ENCODE data around the gene SEL1L3.
A peak's percentile ranks its signal among the peaks of the same experiment; 100 is the strongest.
"Not testable (repeated sequence)": the region's sequence is repeated elsewhere in the genome, so short reads cannot be mapped to it uniquely, and the experiment has no call there.

The SEL1L3 gene

DNA sequence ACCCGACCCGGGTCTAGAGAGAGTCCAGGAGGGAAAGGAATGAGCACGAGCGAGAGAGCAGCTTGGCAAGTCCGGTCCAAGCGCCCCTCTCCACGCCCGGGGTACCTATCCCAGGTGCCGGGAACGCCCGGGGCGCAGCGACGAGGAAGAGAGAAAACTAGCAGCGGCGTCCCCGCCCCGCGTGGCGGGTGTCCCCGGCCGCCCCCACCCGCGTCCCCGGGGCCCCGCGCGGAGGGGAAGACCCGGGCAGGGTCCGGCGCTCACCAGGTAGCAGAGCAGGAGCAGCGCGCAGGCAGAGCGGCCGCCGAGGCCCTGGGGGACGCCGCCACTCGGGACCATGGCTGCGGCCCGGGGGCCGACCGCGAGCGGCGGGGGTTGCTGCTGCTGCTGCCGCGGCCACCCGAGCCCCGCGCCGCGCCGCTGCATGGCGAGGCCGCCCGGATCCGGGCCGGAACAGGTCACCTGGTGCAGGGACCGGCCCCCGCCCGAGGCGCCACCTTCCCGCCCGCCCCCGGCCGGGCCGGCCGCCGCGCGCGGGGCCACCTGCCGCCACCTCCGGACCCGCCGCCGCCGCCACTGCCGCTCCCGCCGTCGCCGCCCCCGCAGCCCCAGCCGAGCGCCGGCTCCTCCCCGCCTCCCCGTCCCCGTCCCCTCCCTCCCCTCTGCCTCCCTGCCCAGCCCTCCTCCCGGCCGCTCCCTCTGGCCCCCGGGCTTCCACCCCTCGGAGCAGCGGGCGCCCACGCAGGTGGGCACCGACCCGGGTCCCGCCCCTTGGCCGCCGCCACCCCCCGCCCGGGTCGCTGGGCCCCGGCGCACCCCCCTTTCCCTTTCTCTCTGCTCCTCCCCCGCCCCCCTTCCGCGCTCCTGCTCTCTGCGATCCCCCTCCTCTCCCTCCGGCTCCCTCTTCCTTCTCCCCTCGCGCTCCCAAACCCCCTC is at the start of gene SEL1L3:
Gene SEL1L3, minus strand, starts transcription at position 578 of the 936 bp plus-strand sequence. Its CDS starts 152 bp downstream, at position 426.
- DNase-seq (ENCODE audit: low read depth) = peak; percentile 24

DNA sequence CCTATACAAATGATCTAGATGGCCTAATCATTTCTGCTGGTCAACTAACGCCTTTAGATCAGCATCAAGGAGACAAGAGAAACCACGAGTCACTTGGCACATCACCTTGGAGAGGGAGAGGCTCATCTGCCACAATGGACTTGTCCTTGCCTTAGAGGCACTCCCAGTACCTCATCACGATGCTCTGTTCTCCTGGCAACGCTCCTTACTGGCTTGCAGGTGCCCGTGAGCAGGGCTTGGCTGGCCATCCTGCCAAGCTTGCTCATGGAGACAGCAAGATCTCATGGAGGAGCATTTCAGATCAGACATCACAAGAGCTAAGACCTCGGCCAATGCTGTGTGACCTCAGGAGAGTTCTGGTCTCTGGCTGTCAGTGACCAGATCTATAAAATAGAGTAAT is 48.6 kb upstream of the SEL1L3 start:
- DNase-seq (ENCODE audit: low read depth) = no peak

DNA sequence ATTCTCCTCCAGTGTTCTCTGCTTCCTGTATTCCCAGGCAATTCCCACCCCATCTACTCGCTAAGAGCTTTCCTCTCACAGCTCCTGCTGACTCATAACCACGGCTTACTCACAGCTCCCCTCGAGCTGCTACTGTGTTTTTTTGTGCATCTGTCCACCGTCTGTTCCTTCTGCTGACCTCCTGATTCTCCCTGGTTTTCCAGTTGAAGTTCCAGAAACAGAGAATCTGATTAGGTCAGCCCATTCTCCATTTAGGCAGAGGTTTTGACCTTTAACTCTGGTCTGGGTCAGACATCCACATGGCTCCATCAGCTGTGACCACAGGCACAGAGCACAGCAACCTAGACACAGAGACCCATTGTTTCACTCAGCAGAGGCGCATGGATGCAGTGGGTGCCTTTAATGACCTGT is 45.7 kb upstream of the SEL1L3 start:
- no peak for DNase-seq (ENCODE audit: low read depth)

DNA sequence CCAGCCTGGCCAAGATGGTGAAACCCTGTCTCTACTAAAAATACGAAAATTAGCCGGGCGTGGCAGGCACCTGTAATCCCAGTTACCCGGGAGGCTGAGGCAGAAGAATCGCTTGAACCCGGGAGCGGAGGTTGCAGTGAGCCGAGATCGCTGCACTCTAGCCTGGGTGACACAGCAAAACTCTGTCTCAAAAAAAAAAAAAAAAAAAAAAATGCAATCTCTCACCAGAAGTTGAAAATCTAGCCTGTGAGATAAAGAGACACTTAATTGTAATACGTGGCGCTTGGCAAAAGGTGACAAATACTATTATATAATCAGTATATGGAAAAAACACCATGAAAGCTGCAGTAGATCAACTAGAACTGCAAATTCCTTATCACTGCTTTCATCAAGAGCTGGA is 43.3 kb upstream of the SEL1L3 start:
- not testable (repeated sequence) for DNase-seq (ENCODE audit: low read depth)

DNA sequence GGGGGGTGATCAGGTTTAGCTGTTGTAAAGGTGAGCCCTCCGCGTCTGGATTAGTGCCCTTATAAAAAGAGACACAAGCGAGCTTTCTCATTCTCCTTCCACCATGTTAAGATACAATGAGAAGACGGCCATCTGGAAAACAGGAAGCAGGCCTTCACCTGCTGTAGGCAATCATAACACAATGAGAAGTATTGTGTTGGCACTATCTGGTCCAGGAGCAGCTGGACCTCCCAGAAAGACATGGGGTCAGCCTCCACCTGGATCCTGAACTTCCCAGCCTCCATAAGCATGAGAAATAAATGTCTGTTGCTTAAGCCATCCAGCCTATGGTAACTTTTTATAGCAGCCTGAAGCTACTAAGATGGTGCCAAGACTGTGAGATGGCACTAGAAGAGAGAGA is 42.6 kb upstream of the SEL1L3 start:
- no peak for DNase-seq (ENCODE audit: low read depth)

DNA sequence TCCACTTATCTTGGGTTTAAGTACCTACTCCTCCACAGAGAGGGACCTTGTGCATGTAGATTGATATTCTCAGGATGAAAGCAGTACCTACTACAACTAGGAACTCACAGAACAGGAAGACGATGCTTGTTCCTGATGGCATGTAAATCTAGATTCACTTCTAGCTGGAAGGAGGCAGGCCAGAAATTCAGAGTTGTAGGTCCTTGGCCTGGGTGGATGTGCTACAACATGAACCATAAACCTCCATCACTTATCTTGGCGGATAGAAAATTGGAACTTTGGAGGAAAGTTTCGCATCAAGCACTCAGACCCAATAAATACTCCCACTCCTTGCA is 41.9 kb upstream of the SEL1L3 start:
- no peak for DNase-seq (ENCODE audit: low read depth)

DNA sequence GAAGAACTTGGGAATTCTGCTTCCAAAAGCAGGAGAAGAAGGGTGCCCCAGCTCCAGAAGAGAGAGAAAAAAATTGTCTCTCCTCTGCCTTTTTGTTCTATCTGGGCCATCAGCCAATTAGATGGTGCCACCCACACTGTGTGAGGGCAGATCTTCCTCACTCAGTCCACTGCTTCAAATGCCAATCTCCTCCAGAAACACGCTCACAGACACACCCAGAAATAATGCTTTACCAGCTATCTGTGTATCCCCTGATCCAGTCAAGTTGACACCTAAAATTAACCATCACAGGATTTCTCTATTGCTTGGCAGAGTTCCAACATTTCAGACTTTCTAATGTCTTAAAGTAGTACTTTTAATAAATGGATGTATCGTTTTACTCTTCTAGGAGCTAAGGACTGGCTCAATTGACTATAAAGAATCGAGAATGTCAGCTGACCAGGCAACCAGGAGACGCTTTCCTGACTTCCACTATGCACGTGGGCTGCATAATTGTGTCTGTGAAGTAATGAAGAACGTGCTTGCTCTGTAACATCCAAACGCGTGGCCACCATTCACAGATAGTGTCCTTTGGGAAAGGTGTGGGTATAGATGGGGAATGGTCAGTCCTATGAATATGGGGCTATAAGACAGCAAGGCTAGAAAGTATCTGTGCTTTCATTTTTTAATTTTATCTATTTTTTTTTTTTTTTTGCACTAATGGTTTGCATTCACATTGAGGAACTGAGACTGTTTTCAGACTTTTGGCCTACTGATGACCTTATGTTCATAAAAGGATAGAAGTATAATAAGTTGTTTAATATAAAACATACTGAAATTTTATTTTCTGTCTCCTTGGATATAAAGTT is 41.3 kb upstream of the SEL1L3 start:
- DNase-seq (ENCODE audit: low read depth) = no peak

DNA sequence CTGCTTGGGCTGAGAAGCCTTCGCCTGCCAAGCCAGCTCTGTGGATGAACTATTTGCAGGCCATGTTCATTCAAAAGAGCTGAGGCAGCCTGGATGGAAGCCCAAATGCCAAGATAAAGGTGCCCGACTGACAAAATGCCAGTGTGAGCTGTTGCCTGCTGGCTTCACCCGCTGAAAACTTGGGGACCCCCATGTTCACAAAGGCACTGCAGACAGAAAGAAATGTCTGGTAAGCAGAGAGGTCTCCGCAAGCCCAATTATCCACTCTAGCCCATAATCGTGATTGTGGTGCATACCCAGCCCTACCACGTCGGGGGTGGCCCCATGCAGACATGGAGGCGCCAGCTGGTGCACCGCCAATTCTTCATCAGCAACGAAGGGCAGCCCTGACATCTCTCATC is 38.2 kb upstream of the SEL1L3 start:
- DNase-seq (ENCODE audit: low read depth) = no peak

DNA sequence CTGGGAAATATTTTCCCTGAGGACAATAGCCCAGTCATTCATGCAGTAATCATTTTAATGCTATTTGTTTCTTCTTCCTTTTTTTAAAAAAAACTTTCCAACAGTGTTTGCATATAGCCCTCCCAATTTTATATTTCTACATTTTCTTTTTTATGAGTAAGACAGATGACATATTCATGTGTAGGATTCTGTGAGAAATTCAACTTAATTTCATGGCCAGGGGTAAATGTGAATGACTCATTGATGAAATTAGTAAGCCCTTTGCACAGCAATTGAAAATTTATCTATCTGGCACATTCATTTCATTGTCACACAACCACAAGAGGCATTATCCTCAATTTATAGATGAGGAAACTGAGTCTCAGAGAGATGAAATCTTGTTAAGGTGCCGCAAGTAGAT is 37.5 kb upstream of the SEL1L3 start:
- no peak for DNase-seq (ENCODE audit: low read depth)

DNA sequence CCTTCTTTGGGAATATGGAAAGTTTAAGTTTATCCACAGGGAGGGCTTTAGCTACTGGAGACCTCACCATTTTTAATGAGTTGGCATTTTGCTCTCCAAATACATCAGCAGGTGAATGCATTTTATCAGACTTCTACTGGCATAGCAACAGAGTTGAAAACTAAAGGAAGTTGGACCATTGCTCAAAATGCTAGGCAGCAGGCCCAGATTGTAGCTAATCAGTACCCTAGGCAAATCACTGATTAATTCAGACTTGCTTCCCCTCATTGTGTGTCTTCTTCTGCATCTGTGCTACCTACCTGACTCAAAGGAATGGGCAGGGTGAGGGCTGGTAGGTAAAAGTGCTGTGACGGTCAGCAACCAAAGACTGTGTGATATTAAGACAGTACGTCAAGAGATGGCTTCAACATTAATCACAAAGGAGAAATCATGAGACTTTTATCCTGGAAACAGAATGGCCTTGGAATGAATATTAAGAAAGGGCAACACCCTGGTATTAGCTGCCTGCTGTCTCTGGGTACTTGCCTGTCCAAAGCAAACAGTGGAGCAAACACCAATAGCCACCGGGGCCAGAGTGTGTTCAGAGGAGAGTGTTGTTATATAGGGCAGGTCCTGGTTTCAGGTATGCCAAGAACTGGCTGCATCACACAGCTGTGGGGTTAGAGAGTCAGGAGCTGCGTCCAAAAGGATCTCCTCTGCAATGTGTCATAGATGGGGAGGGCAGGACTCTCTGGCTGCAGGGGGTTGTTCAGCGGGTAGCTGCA is 34.2 kb upstream of the SEL1L3 start:
- DNase-seq (ENCODE audit: low read depth) = no peak

DNA sequence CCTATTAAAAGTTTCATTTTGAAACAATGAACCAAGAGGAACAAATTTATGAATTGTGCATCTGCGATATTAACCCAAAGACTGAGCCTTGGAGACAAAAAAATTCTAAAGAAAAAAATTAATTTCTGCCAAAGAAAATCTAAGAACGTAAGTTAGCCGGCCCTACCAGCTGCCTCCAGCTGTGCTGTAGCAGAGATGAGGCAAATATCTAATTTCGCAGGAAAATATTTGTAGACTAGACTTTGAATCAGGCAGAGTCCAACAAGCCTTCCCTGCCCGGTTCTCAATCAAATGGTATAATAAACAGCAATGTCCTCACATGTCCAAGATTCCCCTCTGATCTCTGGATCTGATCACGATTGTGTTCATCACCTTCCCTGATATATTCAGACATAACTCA is 30.0 kb upstream of the SEL1L3 start:
- no peak for DNase-seq (ENCODE audit: low read depth)

DNA sequence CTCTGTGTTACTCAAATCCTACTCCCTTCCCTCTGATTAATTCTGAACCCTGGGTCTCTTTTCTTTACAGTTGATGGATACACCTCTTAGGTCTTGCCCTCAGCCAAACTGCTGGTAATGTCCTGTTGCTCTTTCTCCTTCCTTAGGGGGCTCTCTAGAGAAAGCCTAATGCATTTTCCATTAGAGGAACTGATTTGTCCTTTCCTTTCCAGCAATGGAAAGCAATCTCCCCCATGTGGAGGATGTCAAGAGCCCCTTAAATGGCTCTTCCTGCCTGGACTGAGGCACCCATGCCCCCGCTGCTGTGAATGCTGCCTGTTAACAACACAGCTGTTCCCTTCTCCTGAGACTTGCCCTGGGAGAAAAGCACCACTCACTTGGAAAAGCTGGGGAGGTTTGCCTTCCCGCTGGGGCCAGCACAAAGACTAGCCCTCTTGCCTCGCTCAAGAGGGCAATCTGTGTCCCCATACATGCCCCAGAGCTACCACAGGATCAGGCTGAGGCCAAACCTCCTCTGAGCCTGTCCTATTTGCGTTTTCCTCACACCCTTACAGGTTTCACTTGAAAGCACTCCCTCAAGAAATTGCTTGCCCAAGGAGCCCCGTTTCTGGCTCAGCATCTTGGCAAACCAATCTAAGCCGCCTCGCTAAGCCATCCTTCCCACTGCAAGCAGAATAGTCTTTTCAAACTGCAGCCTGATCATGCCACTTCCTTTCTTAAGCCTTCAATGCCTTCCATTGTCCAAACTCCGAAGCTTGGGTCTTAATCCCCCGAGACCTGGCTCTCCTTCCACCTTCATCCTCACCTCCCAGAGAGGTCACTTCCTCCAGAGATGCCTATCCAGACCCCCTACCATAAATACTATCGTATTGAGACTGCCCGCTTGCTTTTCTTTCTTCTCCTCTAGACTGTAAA is 28.0 kb upstream of the SEL1L3 start:
- DNase-seq (ENCODE audit: low read depth) = no peak

DNA sequence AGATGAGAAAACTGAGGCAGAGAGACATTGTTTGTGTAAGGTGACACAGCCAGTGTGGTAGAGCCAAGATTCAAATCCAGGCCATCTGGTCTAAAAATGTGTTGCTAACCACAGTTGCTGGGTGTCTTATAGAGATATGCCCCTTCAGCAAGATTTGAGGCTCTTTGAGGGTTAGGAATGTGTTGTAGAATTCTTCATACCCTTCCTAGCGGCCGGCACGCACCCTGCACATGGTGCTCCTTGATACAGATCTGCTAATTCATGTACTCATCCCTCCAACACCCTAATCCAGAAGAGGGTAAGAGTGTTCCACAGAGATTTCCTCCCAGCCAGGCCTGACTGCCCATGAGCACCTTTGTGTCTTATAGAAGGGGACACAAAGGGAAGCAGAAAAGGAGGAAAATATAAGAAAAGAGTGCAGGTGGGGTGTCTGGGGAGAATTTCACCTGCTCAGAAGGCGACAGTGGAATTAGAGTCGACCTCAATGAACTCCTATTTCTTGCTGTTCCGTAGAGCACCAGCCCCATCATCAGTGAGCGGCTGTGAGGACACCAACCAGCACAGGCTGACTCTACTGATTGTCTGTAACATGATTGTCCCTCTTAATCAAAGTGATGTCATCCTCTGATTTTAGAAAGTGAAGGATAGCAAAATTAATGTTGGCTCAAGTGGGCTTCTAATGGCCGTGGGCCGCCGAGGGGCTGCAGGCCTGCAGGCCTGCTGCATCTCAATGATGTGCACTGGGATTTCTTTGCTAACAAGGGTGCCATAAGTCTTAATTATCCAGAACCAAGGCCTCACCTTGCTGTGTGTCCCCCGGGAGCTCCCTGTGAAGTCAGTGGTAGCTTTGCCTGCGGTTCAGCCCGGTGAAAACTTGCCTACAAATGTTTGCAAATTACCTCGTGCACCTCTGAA is 27.1 kb upstream of the SEL1L3 start:
- DNase-seq (ENCODE audit: low read depth) = no peak

DNA sequence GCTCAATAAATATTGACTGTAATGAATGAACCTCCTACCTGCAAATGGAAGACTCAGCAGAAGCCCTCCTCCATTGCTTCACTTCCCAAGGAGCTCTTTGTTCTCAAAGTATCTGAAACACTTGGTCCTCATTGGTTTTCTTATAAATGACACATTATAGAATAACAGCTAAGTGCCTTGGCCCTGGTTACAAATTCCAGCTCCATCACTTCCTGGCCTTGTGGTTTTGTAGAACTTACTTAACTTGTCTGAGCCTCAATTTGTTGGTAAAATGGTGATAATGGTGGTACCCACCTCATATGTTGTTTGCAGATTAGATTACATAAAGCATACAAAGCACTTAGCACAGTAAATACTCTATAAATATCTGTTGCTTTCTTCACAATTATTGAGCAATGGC is 26.0 kb upstream of the SEL1L3 start:
- no peak for DNase-seq (ENCODE audit: low read depth)

DNA sequence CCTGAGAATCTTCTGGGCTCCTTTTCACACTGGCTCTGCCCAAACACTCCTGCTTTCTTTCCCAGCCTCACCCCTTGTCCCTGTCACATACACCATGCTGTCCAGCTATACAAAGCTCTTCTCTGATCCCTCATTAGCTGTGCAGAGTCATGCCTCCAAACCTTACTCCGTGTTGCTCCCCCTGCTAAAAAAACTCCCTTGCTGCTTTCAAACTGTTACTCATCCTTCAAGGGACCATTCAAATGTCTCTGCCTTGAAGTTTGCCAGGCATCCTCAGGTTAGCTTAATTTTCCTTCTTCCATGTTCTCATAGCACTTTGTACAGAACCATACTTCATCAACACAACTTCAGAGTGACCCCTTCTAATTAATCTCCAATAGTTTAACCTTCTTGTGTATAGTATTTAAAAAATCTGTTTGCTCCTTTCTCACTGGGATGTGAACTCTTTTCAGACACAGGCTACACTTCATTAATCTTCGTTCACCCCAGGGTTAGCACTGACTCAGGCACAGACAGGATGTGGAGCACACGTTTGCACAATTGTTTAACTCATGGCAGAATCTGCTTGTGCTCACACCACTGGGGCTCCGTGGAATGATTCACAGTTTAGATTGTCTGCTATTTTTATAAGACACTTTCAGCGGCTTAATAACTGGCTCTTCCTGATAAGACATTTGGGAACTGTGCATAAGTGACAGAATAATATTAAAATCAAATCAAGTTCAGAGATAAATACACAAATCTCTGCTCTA is 21.4 kb upstream of the SEL1L3 start:
- DNase-seq (ENCODE audit: low read depth) = no peak

DNA sequence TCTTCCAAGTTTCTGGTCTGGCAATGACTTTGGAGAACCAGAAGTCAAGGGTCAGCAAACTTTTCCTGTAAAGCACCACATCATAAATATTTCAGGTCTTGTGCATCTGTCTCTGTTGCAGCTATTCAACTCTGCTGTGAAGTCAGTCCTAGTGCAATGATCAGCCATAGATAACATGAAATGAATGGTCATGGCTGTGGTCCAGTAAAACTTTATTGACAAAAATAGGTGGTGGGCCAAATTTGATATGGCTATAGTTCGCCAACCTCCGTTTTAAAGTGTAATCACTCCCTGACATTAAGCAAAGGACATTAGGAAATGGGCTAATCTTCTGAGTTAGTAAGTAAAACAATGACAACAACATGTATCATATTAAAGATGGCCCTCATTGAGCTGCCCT is 20.8 kb upstream of the SEL1L3 start:
- no peak for DNase-seq (ENCODE audit: low read depth)

DNA sequence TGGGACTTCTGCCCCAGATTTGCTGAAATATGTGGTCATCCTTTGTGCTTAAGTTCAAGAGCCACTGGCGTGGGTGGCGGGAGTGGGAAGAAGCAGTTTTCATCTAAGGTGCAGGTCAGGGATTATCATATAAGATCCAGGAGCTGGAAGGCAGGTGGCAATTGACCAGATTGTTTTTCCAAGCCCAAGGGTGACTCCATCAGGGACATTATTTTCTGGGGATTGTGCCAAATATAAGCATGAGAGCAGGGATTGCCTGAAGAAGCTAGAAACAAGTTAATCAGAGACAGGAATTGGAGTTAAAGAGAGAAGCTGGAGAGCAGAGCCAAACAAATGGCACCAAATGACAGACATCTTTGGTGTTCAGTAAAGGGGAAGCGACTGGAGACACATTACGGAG is 19.4 kb upstream of the SEL1L3 start:
- no peak for DNase-seq (ENCODE audit: low read depth)

DNA sequence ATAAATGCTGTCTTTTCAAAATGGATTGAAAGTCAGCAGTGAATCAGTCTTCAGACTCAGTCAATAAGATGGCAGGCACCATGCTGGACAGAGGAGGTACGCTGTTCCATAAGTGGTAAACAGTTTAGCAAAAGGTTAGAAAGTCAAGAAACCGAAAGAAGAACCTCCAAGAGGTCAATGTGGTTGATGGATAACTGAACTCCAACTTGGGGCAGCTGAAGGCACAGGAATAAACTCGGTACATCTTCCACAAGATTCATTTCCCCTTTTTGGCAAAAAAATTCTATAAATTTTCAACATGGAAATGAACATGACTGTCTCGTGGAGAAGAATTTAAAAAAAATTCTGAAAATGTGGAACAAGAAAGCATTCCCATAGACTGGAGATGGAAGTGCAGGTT is 18.4 kb upstream of the SEL1L3 start:
- no peak for DNase-seq (ENCODE audit: low read depth)

DNA sequence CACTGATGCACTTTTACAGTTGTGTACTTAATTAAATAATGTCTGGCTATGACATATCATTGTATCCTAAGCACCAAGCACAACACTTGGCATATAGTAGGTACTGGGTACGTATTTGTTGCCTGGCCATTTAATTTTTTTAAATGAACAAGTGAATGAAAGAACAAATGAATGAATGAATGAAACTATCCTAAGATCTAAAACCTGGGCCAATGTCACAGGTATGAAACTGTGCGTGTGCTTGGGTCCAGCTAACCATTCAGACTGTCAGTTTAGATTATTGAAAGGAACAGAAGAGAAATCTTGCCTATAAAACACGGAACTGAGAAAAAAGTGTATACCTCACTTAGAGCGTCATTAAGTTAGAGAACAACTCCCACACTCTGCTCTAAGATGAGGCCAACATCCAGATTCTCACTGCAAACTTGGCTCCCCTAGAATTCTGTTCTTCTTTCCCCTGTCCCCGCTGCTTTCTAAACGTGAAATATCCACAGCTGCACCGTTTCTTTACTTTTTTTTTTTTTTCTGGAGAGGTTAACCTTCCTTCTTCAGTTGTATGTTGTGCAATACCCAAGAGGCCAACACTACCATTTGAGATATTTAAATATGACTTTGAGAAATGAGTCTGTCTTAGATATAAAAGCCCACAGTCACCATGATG is 17.3 kb upstream of the SEL1L3 start:
- DNase-seq (ENCODE audit: low read depth) = no peak
